A549 treated with GW870086 at 1 μM for 4 hours (cell line): Measurements from ENCODE around the gene SLC9A2. TPM values are rescaled to one million over a fixed set of nuclear protein-coding genes. Genes with fewer than 3 reads are reported as not detected.

Experiments used
- total RNA-seq: library from RNA; stranded (reverse); fragments of 200-300 nt; extraction: Qiagen RNA extraction; gene quantifications from 5 replicates; pipeline ENCODE4 v1.2.3, GENCODE V29; 2022; ENCODE audit warnings: low read depth

SLC9A2 gene, protein sequence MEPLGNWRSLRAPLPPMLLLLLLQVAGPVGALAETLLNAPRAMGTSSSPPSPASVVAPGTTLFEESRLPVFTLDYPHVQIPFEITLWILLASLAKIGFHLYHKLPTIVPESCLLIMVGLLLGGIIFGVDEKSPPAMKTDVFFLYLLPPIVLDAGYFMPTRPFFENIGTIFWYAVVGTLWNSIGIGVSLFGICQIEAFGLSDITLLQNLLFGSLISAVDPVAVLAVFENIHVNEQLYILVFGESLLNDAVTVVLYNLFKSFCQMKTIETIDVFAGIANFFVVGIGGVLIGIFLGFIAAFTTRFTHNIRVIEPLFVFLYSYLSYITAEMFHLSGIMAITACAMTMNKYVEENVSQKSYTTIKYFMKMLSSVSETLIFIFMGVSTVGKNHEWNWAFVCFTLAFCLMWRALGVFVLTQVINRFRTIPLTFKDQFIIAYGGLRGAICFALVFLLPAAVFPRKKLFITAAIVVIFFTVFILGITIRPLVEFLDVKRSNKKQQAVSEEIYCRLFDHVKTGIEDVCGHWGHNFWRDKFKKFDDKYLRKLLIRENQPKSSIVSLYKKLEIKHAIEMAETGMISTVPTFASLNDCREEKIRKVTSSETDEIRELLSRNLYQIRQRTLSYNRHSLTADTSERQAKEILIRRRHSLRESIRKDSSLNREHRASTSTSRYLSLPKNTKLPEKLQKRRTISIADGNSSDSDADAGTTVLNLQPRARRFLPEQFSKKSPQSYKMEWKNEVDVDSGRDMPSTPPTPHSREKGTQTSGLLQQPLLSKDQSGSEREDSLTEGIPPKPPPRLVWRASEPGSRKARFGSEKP
- total RNA-seq, result 2.9 to 3.7 TPM (median 3.1 TPM) in 5 replicates

GRCh38 chr2:102619414-102620319 is at the start of gene SLC9A2:
Gene SLC9A2 (plus strand): TSS chr2:102619553. CDS start chr2:102619849, 296 bp downstream.

Other genes with a start within 250 kb of the SLC9A2 start
- 0.09 TPM in 1 of 5 replicates, not detected in the others for gene IL18RAP, start 196.4 kb upstream of the SLC9A2 start, total RNA-seq
- gene SLC9A4, start 146.3 kb upstream of the SLC9A2 start, total RNA-seq, result not detected in 5 replicates
- 3.7 to 6.3 TPM (median 4.7 TPM) in 5 replicates for gene TMEM182, start 142.5 kb downstream of the SLC9A2 start, total RNA-seq